Activated T-cell treated with anti-CD3 and anti-CD28 coated beads for 1 hour (primary cell): ENCODE results near the gene DENND5B.
"Not testable (repeated sequence)": the region's sequence is repeated elsewhere in the genome, so short reads cannot be mapped to it uniquely, and the experiment has no call there.

Experiments used
- DNase-seq: peaks from one replicate; pipeline ENCODE4 v3.0.0-alpha.2; 2020; ENCODE audit warnings: low read depth

DENND5B gene

GRCh38 chr12:31471051-31471450, 119.9 kb downstream of the DENND5B start:
- no peak for DNase-seq

- DNase-seq = no peak
Observed at GRCh38 chr12:31470459-31470858, 120.5 kb downstream of the DENND5B start.

- no peak for DNase-seq
Observed at GRCh38 chr12:31466768-31467167, 124.2 kb downstream of the DENND5B start.

- DNase-seq = no peak
Observed at GRCh38 chr12:31465002-31465401, 125.9 kb downstream of the DENND5B start.

GRCh38 chr12:31460024-31460423, 130.9 kb downstream of the DENND5B start:
- DNase-seq = no peak

- DNase-seq = no peak
Observed at GRCh38 chr12:31456562-31456961, 134.4 kb downstream of the DENND5B start.

- no peak for DNase-seq
Observed at GRCh38 chr12:31444736-31445135, 146.2 kb downstream of the DENND5B start.

- no peak for DNase-seq
Observed at GRCh38 chr12:31440586-31440985, 150.3 kb downstream of the DENND5B start.

- no peak for DNase-seq
Observed at GRCh38 chr12:31440134-31440533, 150.8 kb downstream of the DENND5B start.

GRCh38 chr12:31431721-31432240, 159.2 kb downstream of the DENND5B start:
- no peak for DNase-seq

GRCh38 chr12:31423405-31423804, 167.5 kb downstream of the DENND5B start:
- no peak for DNase-seq

- no peak for DNase-seq
Observed at GRCh38 chr12:31412292-31412801, 178.6 kb downstream of the DENND5B start.

GRCh38 chr12:31408763-31409162, 182.2 kb downstream of the DENND5B start:
- no peak for DNase-seq

GRCh38 chr12:31407562-31407961, 183.4 kb downstream of the DENND5B start:
- DNase-seq = no peak

GRCh38 chr12:31406345-31406744, 184.6 kb downstream of the DENND5B start:
- DNase-seq = no peak

GRCh38 chr12:31405021-31405420, 185.9 kb downstream of the DENND5B start:
- DNase-seq = no peak

- DNase-seq = peak; percentile 15
Observed at GRCh38 chr12:31403099-31403607, 187.8 kb downstream of the DENND5B start.

GRCh38 chr12:31393004-31393550, 197.9 kb downstream of the DENND5B start:
- DNase-seq = no peak

GRCh38 chr12:31390991-31391390, 199.9 kb downstream of the DENND5B start:
- no peak for DNase-seq

- no peak for DNase-seq
Observed at GRCh38 chr12:31388713-31389112, 202.2 kb downstream of the DENND5B start.

- DNase-seq = no peak
Observed at GRCh38 chr12:31387466-31387865, 203.5 kb downstream of the DENND5B start.

- no peak for DNase-seq
Observed at GRCh38 chr12:31387011-31387410, 203.9 kb downstream of the DENND5B start.

- no peak for DNase-seq
Observed at GRCh38 chr12:31386364-31386777, 204.6 kb downstream of the DENND5B start.

GRCh38 chr12:31377210-31377609, 213.7 kb downstream of the DENND5B start:
- DNase-seq = not testable (repeated sequence)
